HepG2 (cell line): ENCODE measurements around the gene SLC25A22. TPM values are rescaled to one million over a fixed set of nuclear protein-coding genes. Genes with fewer than 3 reads are reported as not detected.

Experiments
- CHD4 ChIP-seq: fragments of 200-600 bp; sonication (generic); IDR thresholded peaks from 2 replicates; pipeline ENCODE4 v1.7.0; 2017; ENCODE audit warnings: mild to moderate bottlenecking, low read length, borderline replicate concordance
- GABPB1 ChIP-seq: IDR thresholded peaks from 2 replicates; pipeline ENCODE4 v1.6.1; 2016; ENCODE audit warnings: mild to moderate bottlenecking, missing genetic modification reagents, moderate library complexity, missing compliant biosample characterization
- HES4 ChIP-seq: sonication (generic); formaldehyde crosslinking; IDR thresholded peaks from 2 replicates; pipeline ENCODE4 v1.9.0; 2021; ENCODE audit warnings: mild to moderate bottlenecking, missing genetic modification reagents, borderline replicate concordance
- ISL2 ChIP-seq: sonication (generic); formaldehyde crosslinking; IDR thresholded peaks from 2 replicates; pipeline ENCODE4 v1.5.0; 2020; ENCODE audit warnings: missing genetic modification reagents
- KLF6 ChIP-seq: IDR thresholded peaks from 2 replicates; pipeline ENCODE4 v1.8.0; 2016; ENCODE audit warnings: missing biosample characterization, missing genetic modification reagents
- MED1 ChIP-seq: sonication (generic); formaldehyde crosslinking; IDR thresholded peaks from 2 replicates; pipeline ENCODE4 v1.4.0; 2020; ENCODE audit warnings: missing genetic modification reagents
- NONO ChIP-seq, 2 experiments: fragments of 450-650 bp in 1 of 2; sonication (generic) in 1 of 2; formaldehyde crosslinking in 1 of 2; IDR thresholded peaks in 1 of 2; conservative IDR thresholded peaks in 1 of 2; 2 replicates each; pipeline versions ENCODE4 v1.6.1 to v1.8.0; 2017 to 2022; ENCODE audit warnings: mild to moderate bottlenecking in 1 of 2, missing genetic modification reagents in 1 of 2, moderate library complexity in 1 of 2
- SAP130 ChIP-seq: IDR thresholded peaks from 2 replicates; pipeline ENCODE4 v1.6.1; 2016; ENCODE audit warnings: low read depth
- SMARCC2 ChIP-seq: fragments of 450-650 bp; IDR thresholded peaks from 2 replicates; pipeline ENCODE4 v1.6.1; 2017; ENCODE audit warnings: antibody characterized with exemption, mild to moderate bottlenecking
- ZIK1 ChIP-seq: sonication (generic); formaldehyde crosslinking; IDR thresholded peaks from 2 replicates; pipeline ENCODE4 v1.5.0; 2020; ENCODE audit warnings: mild to moderate bottlenecking, low read depth, missing genetic modification reagents, borderline replicate concordance
- ZNF143 ChIP-seq: sonication (generic); formaldehyde crosslinking; IDR thresholded peaks from 2 replicates; pipeline ENCODE4 v1.4.0; 2020; ENCODE audit warnings: missing genetic modification reagents
- ZNF274 ChIP-seq: sonication (generic); formaldehyde crosslinking; IDR thresholded peaks from 2 replicates; pipeline ENCODE4 v1.5.1; 2020; ENCODE audit warnings: mild to moderate bottlenecking, missing genetic modification reagents
- ZNF33B ChIP-seq: sonication (generic); formaldehyde crosslinking; IDR thresholded peaks from 2 replicates; pipeline ENCODE4 v1.5.1; 2020; ENCODE audit warnings: mild to moderate bottlenecking, missing genetic modification reagents
- ZNF383 ChIP-seq: sonication (generic); formaldehyde crosslinking; IDR thresholded peaks from 2 replicates; pipeline ENCODE4 v1.4.0; 2020; ENCODE audit warnings: missing genetic modification reagents, mild to moderate bottlenecking, borderline replicate concordance
- ZNF556 ChIP-seq: sonication (generic); formaldehyde crosslinking; IDR thresholded peaks from 2 replicates; pipeline ENCODE4 v1.4.0; 2020; ENCODE audit warnings: mild to moderate bottlenecking, missing genetic modification reagents, borderline replicate concordance
- ZNF782 ChIP-seq: sonication (generic); formaldehyde crosslinking; IDR thresholded peaks from 2 replicates; pipeline ENCODE4 v1.4.0; 2020; ENCODE audit warnings: missing genetic modification reagents, mild to moderate bottlenecking, borderline replicate concordance
- polyA plus RNA-seq, 8 experiments: library from polyadenylated mRNA; depleted of rRNA in 3 of 8; stranded (reverse) in 7 of 8; unstranded in 1 of 8; fragments of >200 nt; fragmentation: Illumina TruSeq in 4 of 8; extraction: Trizol in 4 of 8; gene quantifications; 2 replicates each; pipeline versions ENCODE4 v1.2.1 to v1.2.3, GENCODE V29; 2011 to 2016; ENCODE audit warnings: low read depth in 4 of 8, missing spikeins in 1 of 8, mixed read lengths in 1 of 8; ENCODE audit not compliant: insufficient read depth in 1 of 8
- total RNA-seq, 5 experiments: library from RNA; depleted of rRNA; stranded (reverse); fragments of >200 nt; fragmentation: Illumina TruSeq; extraction: Trizol; gene quantifications; 2 replicates each; pipeline ENCODE4 v1.2.3, GENCODE V29; 2016; ENCODE audit warnings: low read depth in 1 of 5
- TF ChIP-seq, protein P1 (sequence below): sonication (generic); formaldehyde crosslinking; IDR thresholded peaks from 2 replicates; pipeline ENCODE4 v1.5.0; 2020; ENCODE audit warnings: mild to moderate bottlenecking, missing genetic modification reagents, borderline replicate concordance
- TF ChIP-seq, protein P2 (sequence below): sonication (generic); formaldehyde crosslinking; IDR thresholded peaks from 2 replicates; pipeline ENCODE4 v1.8.1; 2023; ENCODE audit warnings: mild to moderate bottlenecking, moderate library complexity, missing genetic modification reagents

The SLC25A22 gene
- total and polyA plus RNA-seq, 2 of the 13 experiments (the other 11 are each of a cell fraction or from before 2014, with no cell fraction given) = 12.4 to 19.2 TPM

DNA sequence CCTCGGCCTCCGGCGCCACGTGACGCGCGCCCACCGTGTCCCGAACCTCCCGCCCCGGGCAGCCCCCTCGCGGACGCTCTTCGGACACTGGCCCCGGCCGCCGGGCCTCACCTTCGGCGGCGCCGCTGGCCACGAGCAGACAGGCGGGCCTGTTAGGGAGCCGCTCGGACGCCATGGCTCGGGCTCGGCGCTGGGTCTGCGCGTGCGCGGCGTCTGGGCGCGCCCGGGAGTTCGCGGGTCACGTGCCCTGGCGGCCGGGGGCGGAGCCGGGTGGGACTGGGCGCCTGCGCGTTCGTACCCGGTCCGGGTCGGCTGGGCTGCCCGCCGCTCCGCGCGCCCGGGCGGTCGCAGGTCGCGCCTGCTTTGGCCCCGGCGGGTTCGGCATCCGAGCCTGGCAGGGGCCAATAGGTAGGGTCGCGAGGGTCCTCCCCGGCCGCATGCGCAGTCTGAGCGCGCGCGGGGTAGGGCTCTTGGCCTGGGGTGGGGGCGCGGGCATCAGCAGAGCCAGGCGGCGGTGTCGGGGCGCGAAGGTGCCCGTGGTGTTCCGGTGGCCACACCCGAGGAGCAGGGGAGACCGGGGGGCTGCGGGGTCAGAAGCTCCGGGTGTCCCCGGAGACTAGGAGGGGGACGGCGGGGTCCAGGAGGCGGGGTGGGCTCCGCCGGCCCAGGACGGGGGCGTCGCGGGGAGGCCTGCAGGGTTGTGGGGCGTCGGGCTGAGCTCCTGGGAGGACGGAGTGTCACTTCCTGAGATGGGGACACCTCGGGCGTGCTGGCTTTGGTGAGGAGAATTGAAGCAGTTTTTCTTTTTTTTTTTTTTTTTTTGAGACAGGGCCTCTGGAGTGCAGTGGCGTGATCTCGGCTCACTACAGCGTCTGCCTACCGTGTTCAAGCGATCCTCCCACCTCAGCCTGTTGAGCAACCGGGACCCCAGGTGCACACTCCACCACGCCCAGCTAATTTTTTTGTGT lies 20.5 kb downstream of the SLC25A22 start, which contains the start of gene GATD1 (continued):
- TF ChIP-seq ZNF556 = peak; percentile 38; the same call in 1 of the 2 replicates
- 0 out of 2 replicates have a peak, but pooled peaks have one; percentile 15 for TF ChIP-seq KLF6
- TF ChIP-seq ZNF274 (CRISPR knock-in tag) = 0 out of 2 replicates have a peak, but pooled peaks have one; percentile 27
- no peak for TF ChIP-seq CHD4
- no peak for TF ChIP-seq ZNF143 (CRISPR knock-in tag)
- no peak for TF ChIP-seq NONO (IDR thresholded peaks at IDR 0.05)
- TF ChIP-seq NONO (CRISPR knock-in tag; conservative IDR thresholded peaks at IDR 0.05) = 0 out of 2 replicates have a peak, but pooled peaks have one; percentile 23
- no peak for TF ChIP-seq SMARCC2
- TF ChIP-seq ISL2 = no peak
- peak; percentile 63 for TF ChIP-seq MED1 (CRISPR knock-in tag)
- 0 out of 2 replicates have a peak, but pooled peaks have one; percentile 30 for TF ChIP-seq HES4 (CRISPR knock-in tag)
- 0 out of 2 replicates have a peak, but pooled peaks have one; percentile 12 for TF ChIP-seq ZNF383 (CRISPR knock-in tag)
- TF ChIP-seq ZNF33B (CRISPR knock-in tag) = peak; percentile 55; the same call in 1 of the 2 replicates
- peak; percentile 78; the same call in 1 of the 2 replicates for TF ChIP-seq ZIK1
- TF ChIP-seq SAP130 (CRISPR knock-in tag) = peak; percentile 54
- peak; percentile 55 for TF ChIP-seq GABPB1 (CRISPR knock-in tag)
- TF ChIP-seq, protein P1, sequence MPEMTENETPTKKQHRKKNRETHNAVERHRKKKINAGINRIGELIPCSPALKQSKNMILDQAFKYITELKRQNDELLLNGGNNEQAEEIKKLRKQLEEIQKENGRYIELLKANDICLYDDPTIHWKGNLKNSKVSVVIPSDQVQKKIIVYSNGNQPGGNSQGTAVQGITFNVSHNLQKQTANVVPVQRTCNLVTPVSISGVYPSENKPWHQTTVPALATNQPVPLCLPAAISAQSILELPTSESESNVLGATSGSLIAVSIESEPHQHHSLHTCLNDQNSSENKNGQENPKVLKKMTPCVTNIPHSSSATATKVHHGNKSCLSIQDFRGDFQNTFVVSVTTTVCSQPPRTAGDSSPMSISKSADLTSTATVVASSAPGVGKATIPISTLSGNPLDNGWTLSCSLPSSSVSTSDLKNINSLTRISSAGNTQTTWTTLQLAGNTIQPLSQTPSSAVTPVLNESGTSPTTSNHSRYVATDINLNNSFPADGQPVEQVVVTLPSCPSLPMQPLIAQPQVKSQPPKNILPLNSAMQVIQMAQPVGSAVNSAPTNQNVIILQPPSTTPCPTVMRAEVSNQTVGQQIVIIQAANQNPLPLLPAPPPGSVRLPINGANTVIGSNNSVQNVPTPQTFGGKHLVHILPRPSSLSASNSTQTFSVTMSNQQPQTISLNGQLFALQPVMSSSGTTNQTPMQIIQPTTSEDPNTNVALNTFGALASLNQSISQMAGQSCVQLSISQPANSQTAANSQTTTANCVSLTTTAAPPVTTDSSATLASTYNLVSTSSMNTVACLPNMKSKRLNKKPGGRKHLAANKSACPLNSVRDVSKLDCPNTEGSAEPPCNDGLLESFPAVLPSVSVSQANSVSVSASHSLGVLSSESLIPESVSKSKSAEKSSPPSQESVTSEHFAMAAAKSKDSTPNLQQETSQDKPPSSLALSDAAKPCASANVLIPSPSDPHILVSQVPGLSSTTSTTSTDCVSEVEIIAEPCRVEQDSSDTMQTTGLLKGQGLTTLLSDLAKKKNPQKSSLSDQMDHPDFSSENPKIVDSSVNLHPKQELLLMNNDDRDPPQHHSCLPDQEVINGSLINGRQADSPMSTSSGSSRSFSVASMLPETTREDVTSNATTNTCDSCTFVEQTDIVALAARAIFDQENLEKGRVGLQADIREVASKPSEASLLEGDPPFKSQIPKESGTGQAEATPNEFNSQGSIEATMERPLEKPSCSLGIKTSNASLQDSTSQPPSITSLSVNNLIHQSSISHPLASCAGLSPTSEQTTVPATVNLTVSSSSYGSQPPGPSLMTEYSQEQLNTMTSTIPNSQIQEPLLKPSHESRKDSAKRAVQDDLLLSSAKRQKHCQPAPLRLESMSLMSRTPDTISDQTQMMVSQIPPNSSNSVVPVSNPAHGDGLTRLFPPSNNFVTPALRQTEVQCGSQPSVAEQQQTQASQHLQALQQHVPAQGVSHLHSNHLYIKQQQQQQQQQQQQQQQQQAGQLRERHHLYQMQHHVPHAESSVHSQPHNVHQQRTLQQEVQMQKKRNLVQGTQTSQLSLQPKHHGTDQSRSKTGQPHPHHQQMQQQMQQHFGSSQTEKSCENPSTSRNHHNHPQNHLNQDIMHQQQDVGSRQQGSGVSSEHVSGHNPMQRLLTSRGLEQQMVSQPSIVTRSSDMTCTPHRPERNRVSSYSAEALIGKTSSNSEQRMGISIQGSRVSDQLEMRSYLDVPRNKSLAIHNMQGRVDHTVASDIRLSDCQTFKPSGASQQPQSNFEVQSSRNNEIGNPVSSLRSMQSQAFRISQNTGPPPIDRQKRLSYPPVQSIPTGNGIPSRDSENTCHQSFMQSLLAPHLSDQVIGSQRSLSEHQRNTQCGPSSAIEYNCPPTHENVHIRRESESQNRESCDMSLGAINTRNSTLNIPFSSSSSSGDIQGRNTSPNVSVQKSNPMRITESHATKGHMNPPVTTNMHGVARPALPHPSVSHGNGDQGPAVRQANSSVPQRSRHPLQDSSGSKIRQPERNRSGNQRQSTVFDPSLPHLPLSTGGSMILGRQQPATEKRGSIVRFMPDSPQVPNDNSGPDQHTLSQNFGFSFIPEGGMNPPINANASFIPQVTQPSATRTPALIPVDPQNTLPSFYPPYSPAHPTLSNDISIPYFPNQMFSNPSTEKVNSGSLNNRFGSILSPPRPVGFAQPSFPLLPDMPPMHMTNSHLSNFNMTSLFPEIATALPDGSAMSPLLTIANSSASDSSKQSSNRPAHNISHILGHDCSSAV (CRISPR knock-in tag) = no peak
- TF ChIP-seq, protein P2, sequence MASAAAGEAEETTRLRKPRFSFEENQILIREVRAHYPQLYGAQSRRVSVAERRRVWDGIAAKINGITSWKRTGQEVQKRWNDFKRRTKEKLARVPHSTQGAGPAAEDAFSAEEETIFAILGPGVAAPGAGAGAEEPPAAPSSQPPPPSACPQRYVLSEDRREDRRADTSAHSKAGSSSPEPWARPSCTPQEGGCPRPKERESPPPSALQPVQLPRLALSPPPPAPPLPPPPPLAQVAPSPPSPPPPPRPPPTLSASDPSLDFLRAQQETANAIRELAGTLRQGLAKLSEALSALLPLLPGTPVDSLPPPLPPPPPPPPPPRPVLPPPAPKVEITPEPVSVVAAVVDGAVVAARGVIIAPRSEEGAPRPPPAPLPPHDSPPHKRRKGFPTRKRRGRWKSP = peak; percentile 57; the same call in 1 of the 2 replicates
- TF ChIP-seq ZNF782 (CRISPR knock-in tag) = 0 out of 2 replicates have a peak, but pooled peaks have one; percentile 25
